SU-DHL-6 (cell line): ENCODE measurements around the gene GRIFIN.

ENCODE experiments used
- H2AFZ ChIP-seq: fragments of 200-600 bp; sonication (generic); 2 replicates; pipeline ENCODE4 v1.6.1; 2014; ENCODE audit warnings: low read depth, mild to moderate bottlenecking, moderate library complexity, mixed read lengths, antibody characterized with exemption, low read length; ENCODE audit not compliant: severe bottlenecking
- H3F3A ChIP-seq: fragments of 200-600 bp; shearing (Covaris generic); 2 replicates; pipeline ENCODE4 v1.6.0; 2016; ENCODE audit warnings: antibody characterized with exemption, mild to moderate bottlenecking; ENCODE audit not compliant: insufficient read depth
- H3K27ac ChIP-seq: fragments of 200-600 bp; sonication (generic); 2 replicates; pipeline ENCODE4 v1.5.1; 2016; ENCODE audit warnings: low read depth, mild to moderate bottlenecking, low read length, moderate library complexity, mixed read lengths
- H3K27me3 ChIP-seq: fragments of 200-600 bp; sonication (generic), shearing (Covaris generic); 2 replicates; pipeline ENCODE4 v1.6.0; 2014; ENCODE audit warnings: mild to moderate bottlenecking, low read length
- H3K36me3 ChIP-seq: fragments of 200-600 bp; sonication (generic); 2 replicates; pipeline ENCODE4 v1.6.1; 2014; ENCODE audit warnings: mild to moderate bottlenecking, low read length, mixed read lengths
- H3K4me2 ChIP-seq: fragments of 300-600, 200-600 bp; shearing (Covaris generic), sonication (generic); 2 replicates; pipeline ENCODE4 v1.6.0; 2014; ENCODE audit warnings: low read length, low read depth, mild to moderate bottlenecking; ENCODE audit not compliant: poor library complexity, severe bottlenecking
- H3K4me3 ChIP-seq: fragments of 200-600 bp; sonication (generic); 2 replicates; pipeline ENCODE4 v1.5.1; 2014; ENCODE audit warnings: antibody characterized with exemption, low read length, mild to moderate bottlenecking, mixed read lengths; ENCODE audit not compliant: insufficient read depth, poor library complexity, severe bottlenecking
- H3K79me2 ChIP-seq: fragments of 200-600 bp; sonication (generic); 2 replicates; pipeline ENCODE4 v1.6.1; 2014; ENCODE audit warnings: mild to moderate bottlenecking, low read length, moderate library complexity; ENCODE audit not compliant: insufficient read depth
- H3K9ac ChIP-seq: fragments of 200-600 bp; sonication (generic); 2 replicates; pipeline ENCODE4 v1.7.0; 2014; ENCODE audit warnings: mild to moderate bottlenecking, low read length
- H3K9me2 ChIP-seq: fragments of 200-600 bp; sonication (generic); replicated peaks from 2 replicates; pipeline ENCODE4 v1.6.1; 2014; ENCODE audit warnings: low read length; ENCODE audit not compliant: insufficient read depth
- H3K9me3 ChIP-seq: fragments of 200-600 bp; sonication (generic); 2 replicates; pipeline ENCODE4 v1.6.1; 2014; ENCODE audit warnings: low read length, mixed read lengths; ENCODE audit not compliant: insufficient read depth
- H4K20me1 ChIP-seq: fragments of 200-600 bp; sonication (generic); 2 replicates; pipeline ENCODE4 v1.6.1; 2014; ENCODE audit warnings: low read depth, mild to moderate bottlenecking, antibody characterized with exemption, low read length, moderate library complexity, mixed read lengths
- EZH2phosphoT487 ChIP-seq: fragments of 200-600 bp; sonication (generic), shearing (Covaris generic); conservative IDR thresholded peaks from 2 replicates; pipeline ENCODE4 v1.6.1; 2018; ENCODE audit warnings: mild to moderate bottlenecking, antibody characterized with exemption, low read length, moderate library complexity, mixed read lengths
- TF ChIP-seq, protein P1 (sequence below): fragments of 200-600 bp; sonication (generic); IDR thresholded peaks from one replicate; pipeline ENCODE4 v1.5.1; 2017; ENCODE audit warnings: antibody characterized with exemption, mild to moderate bottlenecking, low read length, moderate library complexity; ENCODE audit not compliant: insufficient read depth, poor library complexity, severe bottlenecking

Gene GRIFIN

DNA sequence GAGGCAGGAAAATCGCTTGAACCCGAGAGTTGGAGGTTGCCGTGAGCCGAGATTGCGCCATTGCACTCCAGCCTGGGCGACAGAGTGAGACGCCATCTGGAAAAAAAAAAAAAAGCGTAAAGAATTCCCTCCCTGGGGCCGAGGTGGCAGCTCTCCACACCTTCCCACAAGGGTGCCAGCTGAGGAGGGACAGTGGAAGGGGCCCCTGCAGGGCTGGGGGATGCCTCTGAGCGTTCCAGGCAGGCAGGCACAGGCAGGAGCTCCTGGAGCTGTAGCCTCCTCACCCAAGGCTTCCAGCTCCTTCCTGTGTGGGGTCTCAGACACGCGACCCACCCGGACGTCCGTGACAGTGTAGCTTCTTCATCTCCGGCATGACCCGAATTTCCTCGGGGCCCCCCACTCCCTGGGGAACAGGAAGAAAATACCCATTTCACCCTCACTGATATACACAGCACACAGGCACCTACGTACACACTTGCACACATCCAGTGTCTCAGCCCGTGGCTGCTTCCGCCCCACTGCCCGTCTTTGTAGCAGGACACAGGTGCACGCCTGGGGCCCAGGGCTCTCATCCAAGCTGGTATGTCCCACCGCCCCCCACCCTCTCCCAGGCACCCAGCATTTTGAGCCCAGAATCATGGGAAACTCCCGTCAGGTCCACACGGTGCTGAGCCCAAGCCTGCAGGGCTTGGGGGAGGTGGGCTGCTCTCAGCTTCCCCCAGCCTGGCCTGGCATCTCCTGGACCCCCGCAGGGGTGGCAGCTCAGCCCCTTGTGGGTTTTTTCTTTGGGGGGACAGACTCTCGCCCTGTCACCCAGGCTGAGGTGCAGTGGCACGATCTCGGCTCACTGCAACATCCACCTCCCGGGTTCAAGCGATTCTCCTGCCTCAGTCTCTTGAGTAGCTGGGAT, 25.7 kb downstream of the GRIFIN start:
- H3K4me2 ChIP-seq = no peak overlapping the region

DNA sequence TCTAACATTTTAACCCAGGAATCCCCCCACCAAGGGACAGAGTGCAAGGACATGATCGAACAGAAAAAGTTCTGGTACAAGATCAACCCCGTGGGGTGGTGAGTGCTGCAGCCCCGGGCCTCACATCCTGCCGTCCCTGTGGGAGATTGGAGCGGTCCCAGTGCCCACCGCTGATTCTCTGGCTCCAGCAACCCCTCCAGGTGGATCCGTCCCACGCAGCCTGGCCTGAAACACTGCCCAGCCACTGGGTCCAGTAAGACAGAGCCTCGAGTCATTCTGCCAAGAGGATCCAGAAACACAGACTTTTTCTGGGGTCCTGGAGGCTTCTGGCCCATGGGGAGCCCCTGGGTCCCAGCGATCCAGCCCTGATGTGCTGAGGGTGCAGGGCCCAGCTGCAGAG, 29.5 kb downstream of the GRIFIN start:
- Histone ChIP-seq H4K20me1 (no peaks in the 10 kb centered on the region), H3K4me3 (no peak overlapping the region), H3K9me3 (no peaks in the 10 kb centered on the region), H3F3A (no peaks in the 10 kb centered on the region), H3K36me3 (no peaks in the 10 kb centered on the region), H3K79me2 (no peaks in the 10 kb centered on the region), H3K4me2 (no peak overlapping the region), H3K9ac (no peak overlapping the region), H2AFZ (no peak overlapping the region), H3K27ac (no peak overlapping the region), H3K9me2 (no peaks in the 10 kb centered on the region), H3K27me3 (no peaks in the 10 kb centered on the region)
- no peak for TF ChIP-seq EZH2phosphoT487
- TF ChIP-seq, protein P1, sequence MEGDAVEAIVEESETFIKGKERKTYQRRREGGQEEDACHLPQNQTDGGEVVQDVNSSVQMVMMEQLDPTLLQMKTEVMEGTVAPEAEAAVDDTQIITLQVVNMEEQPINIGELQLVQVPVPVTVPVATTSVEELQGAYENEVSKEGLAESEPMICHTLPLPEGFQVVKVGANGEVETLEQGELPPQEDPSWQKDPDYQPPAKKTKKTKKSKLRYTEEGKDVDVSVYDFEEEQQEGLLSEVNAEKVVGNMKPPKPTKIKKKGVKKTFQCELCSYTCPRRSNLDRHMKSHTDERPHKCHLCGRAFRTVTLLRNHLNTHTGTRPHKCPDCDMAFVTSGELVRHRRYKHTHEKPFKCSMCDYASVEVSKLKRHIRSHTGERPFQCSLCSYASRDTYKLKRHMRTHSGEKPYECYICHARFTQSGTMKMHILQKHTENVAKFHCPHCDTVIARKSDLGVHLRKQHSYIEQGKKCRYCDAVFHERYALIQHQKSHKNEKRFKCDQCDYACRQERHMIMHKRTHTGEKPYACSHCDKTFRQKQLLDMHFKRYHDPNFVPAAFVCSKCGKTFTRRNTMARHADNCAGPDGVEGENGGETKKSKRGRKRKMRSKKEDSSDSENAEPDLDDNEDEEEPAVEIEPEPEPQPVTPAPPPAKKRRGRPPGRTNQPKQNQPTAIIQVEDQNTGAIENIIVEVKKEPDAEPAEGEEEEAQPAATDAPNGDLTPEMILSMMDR = no peak

More for the DNA sequence above, 25.7 kb downstream of the GRIFIN start:
- H3K27ac ChIP-seq = no peak overlapping the region
- H3K4me3 ChIP-seq = no peak overlapping the region
- H3K9me3 ChIP-seq = no peaks in the 10 kb centered on the region
- no peaks in the 10 kb centered on the region for H3K9me2 ChIP-seq
- TF ChIP-seq, protein P1 = no peak
- no peak for TF ChIP-seq EZH2phosphoT487
- H3K9ac ChIP-seq = no peak overlapping the region
- H2AFZ ChIP-seq = no peak overlapping the region
- H3F3A ChIP-seq = no peaks in the 10 kb centered on the region
- H4K20me1 ChIP-seq = no peaks in the 10 kb centered on the region
- H3K27me3 ChIP-seq = no peaks in the 10 kb centered on the region
- H3K36me3 ChIP-seq = no peaks in the 10 kb centered on the region
- H3K79me2 ChIP-seq = no peaks in the 10 kb centered on the region

DNA sequence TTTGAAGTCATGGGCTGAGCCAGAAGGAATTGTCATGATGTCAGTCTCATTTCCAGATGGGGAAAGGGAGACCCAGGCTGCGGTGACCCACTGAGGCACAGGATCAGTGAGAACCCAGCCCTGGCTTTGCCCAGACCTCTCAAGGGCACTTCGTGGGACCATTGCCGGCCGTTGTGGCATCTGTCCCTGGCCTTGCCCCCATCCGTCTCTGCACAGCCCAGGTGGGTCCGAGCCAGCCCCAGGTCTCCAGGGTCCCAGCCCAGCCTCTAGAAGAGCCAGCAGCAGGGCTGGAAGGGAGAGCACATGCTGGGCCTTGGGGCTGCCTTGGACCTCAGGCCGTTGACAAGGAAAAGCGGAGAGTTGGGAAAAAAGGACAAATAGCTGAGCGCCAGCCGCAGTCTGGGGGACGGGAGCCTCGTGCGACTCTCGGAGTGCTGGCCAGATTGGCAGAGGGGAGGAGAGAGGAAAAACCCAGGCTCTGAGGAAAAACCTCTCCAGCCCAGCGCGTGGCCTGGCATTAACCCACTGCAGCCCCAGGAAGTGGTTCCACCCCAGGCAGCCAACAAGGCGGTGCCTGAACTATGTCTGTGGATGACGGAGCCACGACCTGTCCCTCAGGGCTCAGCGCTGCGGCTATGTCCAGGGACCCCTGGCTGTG, 30.2 kb downstream of the GRIFIN start:
- Histone ChIP-seq H3K4me3 (no peak overlapping the region), H3K9ac (no peak overlapping the region), H3K9me2 (no peaks in the 10 kb centered on the region), H3F3A (no peaks in the 10 kb centered on the region), H3K36me3 (no peaks in the 10 kb centered on the region), H3K27me3 (no peaks in the 10 kb centered on the region), H3K79me2 (no peaks in the 10 kb centered on the region), H4K20me1 (no peaks in the 10 kb centered on the region), H3K9me3 (no peaks in the 10 kb centered on the region), H2AFZ (no peak overlapping the region), H3K27ac (no peak overlapping the region), H3K4me2 (no peak overlapping the region)
- no peak for TF ChIP-seq EZH2phosphoT487
- TF ChIP-seq, protein P1 = no peak
